ENCODE data around the gene PYURF.

The PYURF gene

DNA sequence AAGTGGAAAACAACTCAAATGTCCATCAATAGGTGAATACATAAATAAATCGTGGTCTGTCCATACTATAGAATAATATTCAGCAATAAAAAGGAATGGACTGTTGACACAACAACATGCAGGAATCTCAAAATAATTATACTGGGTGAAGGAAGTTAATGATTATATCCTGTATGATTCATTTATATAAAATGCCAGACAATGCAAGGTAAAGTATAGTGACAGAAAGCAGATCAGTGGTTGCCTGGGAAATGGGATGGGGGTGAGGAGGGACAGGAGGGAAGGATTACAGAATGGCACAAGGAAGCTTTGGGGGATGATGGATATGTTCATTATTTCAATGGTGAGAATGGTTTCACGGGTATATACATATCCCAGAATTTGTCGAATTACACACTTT lies 12.3 kb downstream of the PYURF start:
- DNase-seq (ENCODE audit: low read depth in 2 of 2), result no peak

DNA sequence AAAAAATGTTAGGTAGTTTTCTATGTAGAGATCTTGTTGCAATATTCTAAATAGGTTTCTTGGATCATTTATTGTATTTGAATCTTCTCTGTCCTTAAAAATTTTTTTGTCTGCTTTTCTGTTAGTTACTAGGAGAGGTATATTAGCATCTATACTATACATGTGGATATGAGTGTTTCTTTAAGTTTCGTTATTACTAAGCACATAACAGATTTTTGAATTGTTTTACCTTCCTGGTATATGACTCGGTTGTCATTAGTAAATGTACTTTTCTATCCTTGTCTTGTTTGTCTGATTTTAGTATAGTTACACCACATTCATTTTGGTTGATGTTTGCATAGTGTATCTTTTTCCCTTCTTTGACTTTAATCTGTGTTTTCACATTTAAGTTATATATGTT lies 20.2 kb downstream of the PYURF start:
- DNase-seq (ENCODE audit: low read depth in 2 of 2), result no peak

GRCh38 chr4:88497859-88498409 lies 25.6 kb downstream of the PYURF start:
- DNase-seq (ENCODE audit: low read depth in 2 of 2), result no peak

GRCh38 chr4:88489100-88489761 lies 34.3 kb downstream of the PYURF start:
- DNase-seq (ENCODE audit: low read depth in 2 of 2), result no peak

- DNase-seq (ENCODE audit: low read depth in 2 of 2), result no peak
Observed at GRCh38 chr4:88481537-88481936, 42.0 kb downstream of the PYURF start.

- no peak for DNase-seq (ENCODE audit: low read depth in 2 of 2)
Observed at GRCh38 chr4:88478247-88478646, 45.3 kb downstream of the PYURF start.

- DNase-seq (ENCODE audit: low read depth in 2 of 2), result no peak
Observed at GRCh38 chr4:88477229-88477860, 46.2 kb downstream of the PYURF start.
